HCT116 (cell line): ENCODE measurements around the gene TSPAN16. TPM values are rescaled to one million over a fixed set of nuclear protein-coding genes. Genes with fewer than 3 reads are reported as not detected.
A peak's percentile ranks its signal among the peaks of the same experiment; 100 is the strongest.

ENCODE experiments used
- ATAC-seq: fragments of 200-7000 bp; cut with Tn5 transposase; 2 replicates; pipeline ENCODE4 v1.9.1; 2020; ENCODE audit warnings: mild to moderate bottlenecking, moderate library complexity
- BruUV-seq: library from RNA; stranded (reverse); fragments of 400-500 nt; replicated peaks from 2 replicates; lab custom pipeline; 2021; lab: Mats Ljungman, UMichigan
- CTCF ChIA-PET: fragments of 300-600 bp; sonication (Branson Sonifier 250); formaldehyde crosslinking; loops from one replicate; lab custom pipeline; 2021; ENCODE audit warnings: antibody characterized with exemption; lab: Charles Lee
- POLR2A ChIA-PET: fragments of 300-600, 350-600 bp; sonication (Branson Sonifier 250); formaldehyde crosslinking; loops from one replicate; lab custom pipeline; 2021; ENCODE audit warnings: antibody characterized with exemption; lab: Charles Lee
- RAD21 ChIA-PET, 2 experiments: fragments of 300-600 bp; sonication (Branson Sonifier 250); formaldehyde crosslinking; loops; one replicate each; lab custom pipeline; 2023; ENCODE audit warnings: low total read pairs in 2 of 2; ENCODE audit not compliant: uncharacterized antibody in 2 of 2, unreplicated experiment in 2 of 2, low non-redundant PET in 1 of 2; lab: Charles Lee
- DNase-seq: peaks from one replicate; pipeline ENCODE4 v3.0.0-alpha.2; 2010; ENCODE audit warnings: low read depth, low spot score
- H2AFZ ChIP-seq: fragments of 200-600 bp; shearing (Covaris generic), sonication (generic); 2 replicates; pipeline ENCODE4 v1.6.1; 2017; ENCODE audit warnings: low read depth, mixed run types, mixed read lengths, antibody characterized with exemption, low read length; ENCODE audit not compliant: poor library complexity, severe bottlenecking
- H3K27ac ChIP-seq: 2 replicates; pipeline ENCODE4 v1.5.1; 2012; ENCODE audit warnings: low read depth, low read length
- H3K27me3 ChIP-seq: fragments of 200-600 bp; sonication (generic); 2 replicates; pipeline ENCODE4 v1.6.1; 2016; ENCODE audit warnings: mixed run types, low read length, mixed read lengths; ENCODE audit not compliant: insufficient read depth
- H3K36me3 ChIP-seq, 2 experiments: fragments of 200-500 bp in 1 of 2; fragments of 200-600 bp in 1 of 2; sonication (Bioruptor generic) in 1 of 2; sonication (generic) in 1 of 2; 2 replicates each; pipeline versions ENCODE4 v1.5.1 to v1.6.1; 2014 to 2016; ENCODE audit warnings: low read length in 2 of 2, inconsistent platforms in 1 of 2, mixed read lengths in 1 of 2, mixed run types in 1 of 2; ENCODE audit not compliant: insufficient read depth in 2 of 2, control insufficient read depth in 1 of 2
- H3K4me1 ChIP-seq, 2 experiments: fragments of 200-600 bp in 1 of 2; sonication (generic) in 1 of 2; 2 replicates each; pipeline versions ENCODE4 v1.5.1 to v1.6.1; 2012 to 2017; ENCODE audit warnings: low read length in 2 of 2, inconsistent platforms in 1 of 2, mild to moderate bottlenecking in 1 of 2, mixed read lengths in 1 of 2, mixed run types in 1 of 2, moderate library complexity in 1 of 2; ENCODE audit not compliant: insufficient read depth in 2 of 2, control insufficient read depth in 1 of 2
- H3K4me2 ChIP-seq: fragments of 200-600 bp; sonication (generic); 2 replicates; pipeline ENCODE4 v1.6.1; 2017; ENCODE audit warnings: mixed run types, low read length, mixed read lengths
- H3K4me3 ChIP-seq, 2 experiments: fragments of 200-600 bp in 1 of 2; sonication (generic) in 1 of 2; replicated peaks in 1 of 2; 2 replicates each; pipeline ENCODE4 v1.5.1; 2011 to 2016; ENCODE audit warnings: low read length in 2 of 2, control low read depth in 1 of 2, low read depth in 1 of 2, mild to moderate bottlenecking in 1 of 2, mixed read lengths in 1 of 2, mixed run types in 1 of 2
- H3K79me2 ChIP-seq: fragments of 200-600 bp; sonication (generic); 2 replicates; pipeline ENCODE4 v1.6.1; 2017; ENCODE audit warnings: mild to moderate bottlenecking, mixed run types, low read length, moderate library complexity, mixed read lengths; ENCODE audit not compliant: insufficient read depth
- H3K9ac ChIP-seq: fragments of 200-600 bp; sonication (generic); 2 replicates; pipeline ENCODE4 v1.6.1; 2016; ENCODE audit warnings: low read length, mixed read lengths
- H3K9me2 ChIP-seq: fragments of 200-600 bp; sonication (generic), shearing (Covaris generic); 2 replicates; pipeline ENCODE4 v1.6.1; 2017; ENCODE audit warnings: mixed run types, mild to moderate bottlenecking, moderate library complexity; ENCODE audit not compliant: insufficient read depth
- H3K9me3 ChIP-seq, 2 experiments: fragments of 200-500 bp in 1 of 2; fragments of 200-600 bp in 1 of 2; sonication (Bioruptor generic) in 1 of 2; sonication (generic) in 1 of 2; 2 replicates each; pipeline ENCODE4 v1.6.1; 2014 to 2017; ENCODE audit warnings: low read length in 2 of 2, mixed read lengths in 2 of 2, inconsistent platforms in 1 of 2, low read depth in 1 of 2, mild to moderate bottlenecking in 1 of 2, mixed run types in 1 of 2, moderate library complexity in 1 of 2; ENCODE audit not compliant: control insufficient read depth in 1 of 2, insufficient read depth in 1 of 2
- H4K20me1 ChIP-seq: fragments of 200-600 bp; sonication (generic), shearing (Covaris generic); 2 replicates; pipeline ENCODE4 v1.6.1; 2017; ENCODE audit warnings: mixed run types, mild to moderate bottlenecking, moderate library complexity; ENCODE audit not compliant: insufficient read depth
- CBX3 ChIP-seq: IDR thresholded peaks from 2 replicates; pipeline ENCODE4 v1.6.1; 2012; ENCODE audit warnings: low read depth
- CEBPB ChIP-seq: IDR thresholded peaks from 2 replicates; pipeline ENCODE4 v1.6.1; 2012; ENCODE audit warnings: low read depth
- EZH2 ChIP-seq: fragments of 200-600 bp; sonication (generic); IDR thresholded peaks from 2 replicates; pipeline ENCODE4 v1.6.1; 2017; ENCODE audit warnings: antibody characterized with exemption, mixed run types
- EZH2phosphoT487 ChIP-seq: fragments of 200-600 bp; IDR thresholded peaks from 2 replicates; pipeline ENCODE4 v1.6.1; 2018; ENCODE audit warnings: antibody characterized with exemption, borderline replicate concordance
- FOSL1 ChIP-seq: IDR thresholded peaks from 2 replicates; pipeline ENCODE4 v1.6.1; 2012; ENCODE audit warnings: low read depth
- POLR2A ChIP-seq: IDR thresholded peaks from 2 replicates; pipeline ENCODE4 v1.7.0; 2011; ENCODE audit warnings: borderline replicate concordance; ENCODE audit not compliant: insufficient read depth, insufficient read length; ENCODE audit errors: extremely low read depth
- POLR2AphosphoS5 ChIP-seq: IDR thresholded peaks from 2 replicates; pipeline ENCODE4 v1.6.1; 2011; ENCODE audit warnings: mild to moderate bottlenecking, low read depth, low read length, moderate library complexity
- SP1 ChIP-seq: IDR thresholded peaks from 2 replicates; pipeline ENCODE4 v1.6.1; 2012; ENCODE audit warnings: low read depth
- SRF ChIP-seq: IDR thresholded peaks from 2 replicates; pipeline ENCODE4 v1.6.1; 2012; ENCODE audit warnings: low read depth
- TCF7L2 ChIP-seq: IDR thresholded peaks from 2 replicates; pipeline ENCODE4 v1.7.0; 2011; ENCODE audit warnings: borderline replicate concordance, inconsistent platforms; ENCODE audit not compliant: insufficient read depth, insufficient read length; ENCODE audit errors: extremely low read depth
- ZFX ChIP-seq: fragments of 450-650 bp; IDR thresholded peaks from 2 replicates; pipeline ENCODE4 v1.6.1; 2017
- ZNF274 ChIP-seq: fragments of 200-500 bp; sonication (Bioruptor generic); IDR thresholded peaks from 2 replicates; pipeline ENCODE4 v1.6.1; 2014; ENCODE audit warnings: mild to moderate bottlenecking, low read depth, low read length, inconsistent platforms
- intact Hi-C: fragments of 100-400 bp; cut with micrococcal nuclease; formaldehyde crosslinking; loops from 2 replicates; pipeline ENCODE4 v1.10.0; 2022
- total RNA-seq: library from RNA; stranded (reverse); gene quantifications from one replicate; pipeline ENCODE4 v1.2.1, GENCODE V29; 2021; ENCODE audit not compliant: unreplicated experiment
- TF ChIP-seq, protein P1 (sequence below), 3 experiments: fragments of 200-600 bp in 1 of 3; sonication (generic) in 1 of 3; IDR thresholded peaks in 2 of 3; conservative IDR thresholded peaks in 1 of 3; 2 replicates each; pipeline ENCODE4 v1.5.1; 2012 to 2017; ENCODE audit warnings: low read depth in 2 of 3, low read length in 2 of 3, antibody characterized with exemption in 1 of 3, borderline replicate concordance in 1 of 3, control low read depth in 1 of 3, mild to moderate bottlenecking in 1 of 3, mixed read lengths in 1 of 3, mixed run types in 1 of 3, moderate library complexity in 1 of 3; ENCODE audit not compliant: insufficient read depth in 1 of 3

Gene TSPAN16
- total RNA-seq, 1 experiment from 2014 or later = not detected

GRCh38 chr19:11355160-11356073, 59.5 kb downstream of the TSPAN16 start, which contains the start of gene PLPPR2:
Gene PLPPR2 (plus strand): TSS chr19:11355432. CDS start chr19:11357674, 2,242 bp downstream.
- Histone ChIP-seq H3K4me3 (peak within 1 kb of the TSS; percentile 53 to 65), H3K9me3 (no peaks in the 10 kb centered on the region), H3K4me1 (peaks cover 2 to 15% of the 10 kb centered on the region in 2 experiments; a peak in 3 of 4 replicates), H4K20me1 (no peaks in the 10 kb centered on the region), H3K9me2 (no peaks in the 10 kb centered on the region), H3K27ac (no peak within 1 kb of the TSS; the same call in 1 of the 2 replicates), H3K36me3 (0 out of 4 replicates have a peak, but pooled peaks cover 0 to 2% of the 10 kb centered on the region in 2 experiments), H3K4me2 (peak within 1 kb of the TSS; percentile 86), H3K9ac (peak within 1 kb of the TSS; percentile 63), H3K79me2 (no peaks in the 10 kb centered on the region), H2AFZ (no peak within 1 kb of the TSS), H3K27me3 (no peaks in the 10 kb centered on the region)
- TF ChIP-seq SRF (no peak; the same call in 1 of the 2 replicates), ZNF274 (no peak), CEBPB (no peak), EZH2 (no peak), POLR2AphosphoS5 (peak; percentile 87), SP1 (no peak), POLR2A (peak; percentile 51), ZFX (peak; percentile 32; the same call in 1 of the 2 replicates), TCF7L2 (no peak), CBX3 (no peak), FOSL1 (no peak), EZH2phosphoT487 (no peak)
- TF ChIP-seq, protein P1, sequence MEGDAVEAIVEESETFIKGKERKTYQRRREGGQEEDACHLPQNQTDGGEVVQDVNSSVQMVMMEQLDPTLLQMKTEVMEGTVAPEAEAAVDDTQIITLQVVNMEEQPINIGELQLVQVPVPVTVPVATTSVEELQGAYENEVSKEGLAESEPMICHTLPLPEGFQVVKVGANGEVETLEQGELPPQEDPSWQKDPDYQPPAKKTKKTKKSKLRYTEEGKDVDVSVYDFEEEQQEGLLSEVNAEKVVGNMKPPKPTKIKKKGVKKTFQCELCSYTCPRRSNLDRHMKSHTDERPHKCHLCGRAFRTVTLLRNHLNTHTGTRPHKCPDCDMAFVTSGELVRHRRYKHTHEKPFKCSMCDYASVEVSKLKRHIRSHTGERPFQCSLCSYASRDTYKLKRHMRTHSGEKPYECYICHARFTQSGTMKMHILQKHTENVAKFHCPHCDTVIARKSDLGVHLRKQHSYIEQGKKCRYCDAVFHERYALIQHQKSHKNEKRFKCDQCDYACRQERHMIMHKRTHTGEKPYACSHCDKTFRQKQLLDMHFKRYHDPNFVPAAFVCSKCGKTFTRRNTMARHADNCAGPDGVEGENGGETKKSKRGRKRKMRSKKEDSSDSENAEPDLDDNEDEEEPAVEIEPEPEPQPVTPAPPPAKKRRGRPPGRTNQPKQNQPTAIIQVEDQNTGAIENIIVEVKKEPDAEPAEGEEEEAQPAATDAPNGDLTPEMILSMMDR (IDR thresholded peaks at IDR 0.05 in 2 of 3, conservative IDR thresholded peaks at IDR 0.05 in 1 of 3; ENCODE audit: borderline replicate concordance in 1 of 3, insufficient read depth in 1 of 3, low read depth in 2 of 3, low read length in 2 of 3) = no peak
- ATAC-seq (peak; percentile 98), DNase-seq (peak; percentile 82)
- intact Hi-C loops = no loop called here
- CTCF ChIA-PET = no interaction called here
- POLR2A ChIA-PET = no interaction called here
- BruUV-seq = no TSS peak
- RAD21 ChIA-PET = no interaction called here
